Neural crest cell (in vitro differentiated cells): ENCODE data around the gene LIMD2. TPM values are rescaled to one million over a fixed set of nuclear protein-coding genes. Genes with fewer than 3 reads are reported as not detected.
A peak's percentile ranks its signal among the peaks of the same experiment; 100 is the strongest.

Source experiments
- DNase-seq: peaks from one replicate; pipeline ENCODE4 v3.0.0; 2021; ENCODE audit warnings: low read depth, mixed read lengths, low spot score
- H3K27ac Mint-ChIP-seq: one replicate; pipeline ENCODE4 v1.8.0; 2021; ENCODE audit warnings: mild to moderate bottlenecking, mixed read lengths; ENCODE audit not compliant: unreplicated experiment
- H3K27me3 Mint-ChIP-seq: 2 replicates; pipeline ENCODE4 v1.8.0; 2021; ENCODE audit warnings: low read depth, mild to moderate bottlenecking, mixed read lengths
- H3K36me3 Mint-ChIP-seq: 2 replicates; pipeline ENCODE4 v1.8.0; 2021; ENCODE audit warnings: low read depth, mild to moderate bottlenecking, mixed read lengths
- H3K4me1 Mint-ChIP-seq: 2 replicates; pipeline ENCODE4 v1.8.0; 2021; ENCODE audit warnings: mixed read lengths
- H3K4me3 Mint-ChIP-seq: one replicate; pipeline ENCODE4 v1.8.0; 2021; ENCODE audit warnings: mild to moderate bottlenecking, mixed read lengths
- H3K9me3 Mint-ChIP-seq: 2 replicates; pipeline ENCODE4 v1.8.0; 2021; ENCODE audit warnings: mixed read lengths
- total RNA-seq: library from RNA; stranded (reverse); gene quantifications from 2 replicates; pipeline ENCODE4 v1.2.1, GENCODE V29; 2021
- TF ChIP-seq, protein P1 (sequence below): fragments of 200-600 bp; sonication (generic); conservative IDR thresholded peaks from 2 replicates; pipeline ENCODE4 v1.5.0; 2021; ENCODE audit warnings: antibody characterized with exemption, mild to moderate bottlenecking

LIMD2 gene
- total RNA-seq, 1 donor from 2014 or later: 145 TPM

DNA sequence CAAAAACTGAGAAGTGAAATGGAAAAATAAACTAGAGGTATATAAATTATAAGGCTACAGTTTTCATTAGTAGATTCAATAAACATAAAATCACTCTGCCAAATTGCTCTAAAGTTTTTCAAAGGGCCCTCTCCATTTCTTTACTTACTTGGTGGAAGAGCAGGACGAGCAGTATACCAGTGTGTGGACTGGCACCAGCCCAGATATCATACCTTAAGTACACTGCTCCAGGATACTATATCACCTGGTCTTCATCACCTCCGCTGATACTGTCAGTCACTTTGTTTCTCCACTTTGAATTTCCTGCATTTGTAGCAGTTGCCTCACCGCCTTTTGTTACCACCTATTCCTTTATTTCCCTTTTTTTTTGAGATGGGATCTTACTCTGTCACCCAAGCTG is 40.1 kb downstream of the LIMD2 start:
- Mint-ChIP-seq H3K36me3 (peaks cover 4% of the 10 kb centered on the region), H3K4me3 (no peak overlapping the region), H3K4me1 (peaks cover 8% of the 10 kb centered on the region), H3K27ac (peak overlapping the region; percentile 24), H3K9me3 (no peaks in the 10 kb centered on the region), H3K27me3 (no peaks in the 10 kb centered on the region)
- no peak for DNase-seq
- TF ChIP-seq, protein P1, sequence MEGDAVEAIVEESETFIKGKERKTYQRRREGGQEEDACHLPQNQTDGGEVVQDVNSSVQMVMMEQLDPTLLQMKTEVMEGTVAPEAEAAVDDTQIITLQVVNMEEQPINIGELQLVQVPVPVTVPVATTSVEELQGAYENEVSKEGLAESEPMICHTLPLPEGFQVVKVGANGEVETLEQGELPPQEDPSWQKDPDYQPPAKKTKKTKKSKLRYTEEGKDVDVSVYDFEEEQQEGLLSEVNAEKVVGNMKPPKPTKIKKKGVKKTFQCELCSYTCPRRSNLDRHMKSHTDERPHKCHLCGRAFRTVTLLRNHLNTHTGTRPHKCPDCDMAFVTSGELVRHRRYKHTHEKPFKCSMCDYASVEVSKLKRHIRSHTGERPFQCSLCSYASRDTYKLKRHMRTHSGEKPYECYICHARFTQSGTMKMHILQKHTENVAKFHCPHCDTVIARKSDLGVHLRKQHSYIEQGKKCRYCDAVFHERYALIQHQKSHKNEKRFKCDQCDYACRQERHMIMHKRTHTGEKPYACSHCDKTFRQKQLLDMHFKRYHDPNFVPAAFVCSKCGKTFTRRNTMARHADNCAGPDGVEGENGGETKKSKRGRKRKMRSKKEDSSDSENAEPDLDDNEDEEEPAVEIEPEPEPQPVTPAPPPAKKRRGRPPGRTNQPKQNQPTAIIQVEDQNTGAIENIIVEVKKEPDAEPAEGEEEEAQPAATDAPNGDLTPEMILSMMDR: no peak

DNA sequence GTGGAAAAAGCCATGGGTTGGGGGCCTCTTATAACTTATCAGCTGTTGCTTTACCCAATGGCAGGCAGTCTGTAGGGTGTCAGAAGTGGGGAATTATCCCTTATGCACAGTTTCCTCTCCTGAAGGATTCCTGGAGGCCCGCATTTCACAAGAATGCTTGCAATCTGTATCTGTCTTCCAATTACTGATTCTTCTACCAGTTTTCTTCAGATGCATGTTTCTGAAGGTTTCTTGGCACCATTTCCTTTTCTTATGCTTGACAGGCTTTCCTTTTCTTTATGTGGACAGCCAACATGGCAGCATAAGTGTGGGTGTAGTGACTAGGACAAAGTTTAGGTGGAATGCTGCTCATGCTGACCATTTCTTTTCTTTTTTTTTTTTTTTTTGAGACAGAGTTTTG is 41.6 kb downstream of the LIMD2 start:
- TF ChIP-seq, protein P1: no peak
- Mint-ChIP-seq H3K36me3 (no peaks in the 10 kb centered on the region), H3K4me3 (no peak overlapping the region), H3K9me3 (no peaks in the 10 kb centered on the region), H3K4me1 (peaks cover 8% of the 10 kb centered on the region), H3K27me3 (no peaks in the 10 kb centered on the region), H3K27ac (no peak overlapping the region)
- DNase-seq: no peak

DNA sequence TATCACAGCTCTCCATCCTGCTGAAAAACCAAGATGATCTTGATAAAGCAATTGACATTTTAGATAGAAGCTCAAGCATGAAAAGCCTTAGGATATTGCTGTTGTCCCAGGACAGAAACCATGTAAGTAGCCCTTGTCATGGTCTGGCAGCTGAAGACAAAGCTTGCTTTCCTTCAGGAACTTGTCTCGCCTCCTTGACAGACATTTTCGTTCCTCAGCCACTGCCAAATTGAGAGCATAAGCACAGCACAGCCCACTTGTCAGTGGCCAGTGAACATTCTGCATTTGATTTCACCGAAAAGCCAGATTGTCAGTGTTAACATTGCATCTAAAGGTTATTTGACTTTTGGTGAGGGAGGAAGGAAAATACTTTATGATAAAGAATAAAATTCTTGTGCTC is 42.1 kb downstream of the LIMD2 start:
- peaks cover 8% of the 10 kb centered on the region for H3K4me1 Mint-ChIP-seq
- no peak overlapping the region for H3K27ac Mint-ChIP-seq
- DNase-seq: no peak
- TF ChIP-seq, protein P1: no peak
- no peaks in the 10 kb centered on the region for H3K36me3 Mint-ChIP-seq
- H3K9me3 Mint-ChIP-seq: no peaks in the 10 kb centered on the region
- H3K4me3 Mint-ChIP-seq: no peak overlapping the region
- H3K27me3 Mint-ChIP-seq: no peaks in the 10 kb centered on the region

DNA sequence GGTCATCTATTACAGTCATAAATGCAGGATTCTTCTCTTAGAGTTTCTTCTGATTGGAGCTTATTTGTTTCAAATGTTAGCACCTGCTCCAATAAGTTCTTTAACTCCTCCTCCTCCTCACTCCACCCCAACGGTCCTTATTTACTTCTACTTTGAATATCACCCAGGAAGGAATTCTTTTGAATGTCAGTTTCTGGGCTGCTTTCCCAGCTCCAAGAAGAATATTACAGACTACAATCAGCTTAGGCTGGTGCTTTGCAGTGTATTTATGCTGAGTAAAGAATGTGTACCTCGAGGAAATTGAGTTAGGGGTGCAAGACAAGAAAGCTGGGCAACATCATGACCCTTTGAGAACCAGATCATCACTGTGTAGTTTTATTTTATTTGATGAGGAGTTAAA is 46.9 kb downstream of the LIMD2 start:
- Mint-ChIP-seq H3K36me3 (no peaks in the 10 kb centered on the region), H3K9me3 (no peaks in the 10 kb centered on the region), H3K27ac (no peak overlapping the region), H3K4me3 (no peak overlapping the region), H3K4me1 (peaks cover 8% of the 10 kb centered on the region), H3K27me3 (no peaks in the 10 kb centered on the region)
- DNase-seq: no peak
- TF ChIP-seq, protein P1: no peak

DNA sequence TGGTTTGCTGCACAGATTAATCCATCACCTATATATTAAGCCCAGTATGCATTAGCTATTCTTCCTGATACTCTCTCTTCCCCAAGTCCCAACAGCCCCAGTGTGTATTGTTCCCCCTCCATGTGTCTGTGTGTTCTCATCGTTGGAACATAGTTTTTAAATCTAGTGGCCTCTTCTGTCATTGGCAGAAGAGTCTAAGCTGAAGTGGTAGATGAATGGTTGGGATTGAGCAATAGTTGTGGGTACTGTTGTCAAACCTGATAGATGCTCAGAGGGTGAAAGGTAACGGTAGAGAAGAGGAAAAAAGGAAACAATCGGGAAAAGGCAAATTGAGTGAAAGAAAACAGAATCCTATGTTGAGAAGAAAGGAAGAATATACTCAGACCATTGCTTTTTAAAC is 47.8 kb downstream of the LIMD2 start:
- Mint-ChIP-seq H3K4me1 (peaks cover under 1% of the 10 kb centered on the region), H3K27ac (no peak overlapping the region), H3K9me3 (no peaks in the 10 kb centered on the region), H3K36me3 (no peaks in the 10 kb centered on the region), H3K27me3 (no peaks in the 10 kb centered on the region), H3K4me3 (no peak overlapping the region)
- no peak for DNase-seq
- TF ChIP-seq, protein P1: no peak

DNA sequence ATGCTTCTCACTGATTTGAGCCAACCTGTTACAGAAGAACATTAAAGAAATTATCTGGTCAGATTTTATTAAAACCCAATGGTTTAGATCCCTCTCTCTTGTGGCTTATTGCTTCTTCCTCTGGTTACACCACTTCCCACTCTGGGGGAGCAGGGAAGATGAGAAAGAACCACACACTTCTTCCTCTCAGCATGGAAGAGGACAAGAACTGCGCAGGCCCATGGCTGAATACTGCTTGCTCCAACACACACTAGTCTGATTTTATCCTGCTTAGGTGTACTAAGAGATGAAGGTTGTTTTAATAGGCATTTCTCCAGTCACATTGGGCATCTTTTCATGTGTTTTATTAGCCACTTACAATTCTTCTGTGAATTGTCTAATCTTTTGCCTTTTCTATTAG is 50.1 kb downstream of the LIMD2 start:
- no peak for DNase-seq

More for the DNA sequence above, 50.1 kb downstream of the LIMD2 start:
- Mint-ChIP-seq H3K9me3 (no peaks in the 10 kb centered on the region), H3K4me3 (no peak overlapping the region), H3K4me1 (no peaks in the 10 kb centered on the region), H3K27ac (peak overlapping the region; percentile 3), H3K36me3 (peaks cover 3% of the 10 kb centered on the region), H3K27me3 (no peaks in the 10 kb centered on the region)
- TF ChIP-seq, protein P1: no peak
